Kidney (tissue), 14 donors: ENCODE data around the gene ELAPOR2. TPM values are rescaled to one million over a fixed set of nuclear protein-coding genes. Genes with fewer than 3 reads are reported as not detected.

Source experiments
- DNase-seq, 5 donors: peaks; one replicate each; pipeline ENCODE4 v3.0.0-alpha.2; 2013 to 2020
- FAIRE-seq: peaks from 2 replicates; lab custom pipeline; 2012; peaks lifted over from hg19 to GRCh38; lab: Jason Lieb, UNC
- H3K27ac ChIP-seq, 2 donors: one replicate each; pipeline ENCODE4 v1.7.0; 2013; ENCODE audit warnings: low read depth in 2 of 2, low read length in 2 of 2, inconsistent platforms in 1 of 2
- H3K27me3 ChIP-seq: one replicate; pipeline ENCODE4 v1.7.1; 2013; ENCODE audit warnings: low read length, inconsistent platforms; ENCODE audit not compliant: control insufficient read depth, insufficient read depth
- H3K36me3 ChIP-seq, 3 donors: one replicate each; pipeline versions ENCODE4 v1.7.0 to v1.7.1; 2013; ENCODE audit warnings: low read length in 3 of 3, control low read depth in 1 of 3, inconsistent platforms in 1 of 3; ENCODE audit not compliant: insufficient read depth in 3 of 3, control insufficient read depth in 2 of 3
- H3K4me1 ChIP-seq, 3 donors: one replicate each; pipeline versions ENCODE4 v1.7.0 to v1.7.1; 2013; ENCODE audit warnings: low read length in 3 of 3, inconsistent platforms in 1 of 3, low read depth in 1 of 3; ENCODE audit not compliant: control insufficient read depth in 2 of 3, insufficient read depth in 2 of 3
- H3K4me3 ChIP-seq, 3 donors: one replicate each; pipeline versions ENCODE4 v1.7.0 to v1.8.1; 2013; ENCODE audit warnings: low read length in 3 of 3, control low read depth in 1 of 3, inconsistent platforms in 1 of 3
- H3K9ac ChIP-seq, 3 donors: one replicate each; pipeline versions ENCODE4 v1.7.0 to v1.7.1; 2013; ENCODE audit warnings: low read length in 3 of 3, control low read depth in 1 of 3, inconsistent platforms in 1 of 3
- H3K9me3 ChIP-seq, 3 donors: one replicate each; pipeline versions ENCODE4 v1.7.0 to v1.7.1; 2013; ENCODE audit warnings: low read length in 3 of 3, control low read depth in 1 of 3, inconsistent platforms in 1 of 3; ENCODE audit not compliant: control insufficient read depth in 2 of 3, insufficient read depth in 1 of 3
- CTCF ChIP-seq: IDR thresholded peaks from 3 replicates; pipeline ENCODE4 v1.5.1; 2012; ENCODE audit warnings: mild to moderate bottlenecking, moderate library complexity, borderline replicate concordance; ENCODE audit not compliant: insufficient read depth; ENCODE audit errors: extremely low read depth
- intact Hi-C: fragments of 100-400 bp; cut with DNase I; formaldehyde crosslinking; loops from one replicate; pipeline ENCODE4 v1.11.1; 2022
- polyA plus RNA-seq: library from polyadenylated mRNA; stranded (reverse); fragments of 350-450 nt; fragmentation: Illumina TruSeq; extraction: RNeasy Lipid Tissue Mini Kit (QIAGEN cat#74804); gene quantifications from one replicate; pipeline ENCODE4 v1.2.3, GENCODE V29; 2014; ENCODE audit warnings: low read depth, low replicate concordance; ENCODE audit not compliant: insufficient read depth
- total RNA-seq: library from RNA; stranded (reverse); fragmentation: NEBNext Ultra II Directional; extraction: Animal tissue kit (Norgen Biotek cat#: 25700); gene quantifications from one replicate; pipeline ENCODE4 v1.2.1, GENCODE V29; 2021
- donor health status: control.
- donor health status: control.
- donor health status: control.
- donor health status: control.
- donor health status: control.
- donor health status: DM: yes; HTN: yes; CAD: no.
- donor health status: Normal renal cell carcinoma (clear cell type).

Gene ELAPOR2
- total and polyA plus RNA-seq, 2 donors from 2014 or later: 2.9 to 9.0 TPM

- intact Hi-C loops: no loop called here
- no peak for TF ChIP-seq CTCF
- DNase-seq (no peak), FAIRE-seq (no peak)
- Histone ChIP-seq H3K36me3 (no peaks in the 10 kb centered on the region), H3K27me3 (no peaks in the 10 kb centered on the region), H3K4me1 (no peaks in the 10 kb centered on the region), H3K9ac (no peak overlapping the region), H3K9me3 (no peaks in the 10 kb centered on the region), H3K4me3 (no peak overlapping the region), H3K27ac (no peak overlapping the region)
Observed at GRCh38 chr7:87029078-87029477, 30.4 kb downstream of the ELAPOR2 start.

GRCh38 chr7:87028636-87029035, 30.8 kb downstream of the ELAPOR2 start:
- no peak overlapping the region for H3K4me3 ChIP-seq
- TF ChIP-seq CTCF: no peak
- no peaks in the 10 kb centered on the region for H3K36me3 ChIP-seq
- H3K27me3 ChIP-seq: no peaks in the 10 kb centered on the region
- no peak overlapping the region for H3K9ac ChIP-seq
- DNase-seq (no peak), FAIRE-seq (no peak)
- H3K4me1 ChIP-seq: no peaks in the 10 kb centered on the region
- intact Hi-C loops: no loop called here
- no peak overlapping the region for H3K27ac ChIP-seq
- H3K9me3 ChIP-seq: no peaks in the 10 kb centered on the region

GRCh38 chr7:87027900-87028299, 31.6 kb downstream of the ELAPOR2 start:
- no peak for FAIRE-seq
- no peak for TF ChIP-seq CTCF
- Histone ChIP-seq H3K36me3 (no peaks in the 10 kb centered on the region), H3K9me3 (no peaks in the 10 kb centered on the region), H3K27ac (no peak overlapping the region), H3K9ac (no peak overlapping the region), H3K4me3 (no peak overlapping the region), H3K4me1 (no peaks in the 10 kb centered on the region), H3K27me3 (no peaks in the 10 kb centered on the region)
- intact Hi-C loops: no loop called here
- DNase-seq: no peak

GRCh38 chr7:87021285-87021684, 38.2 kb downstream of the ELAPOR2 start:
- Histone ChIP-seq H3K27me3 (no peaks in the 10 kb centered on the region), H3K36me3 (no peaks in the 10 kb centered on the region), H3K4me3 (no peak overlapping the region), H3K4me1 (no peaks in the 10 kb centered on the region), H3K9me3 (no peaks in the 10 kb centered on the region), H3K9ac (no peak overlapping the region), H3K27ac (no peak overlapping the region)
- intact Hi-C loops: no loop called here
- no peak for FAIRE-seq
- DNase-seq: no peak
- TF ChIP-seq CTCF: no peak
